Lung (tissue), 12 donors: ENCODE data around the gene MUC3A. TPM values are rescaled to one million over a fixed set of nuclear protein-coding genes. Genes with fewer than 3 reads are reported as not detected.

Source experiments
- ATAC-seq: fragments of 200-7000 bp; cut with Tn5 transposase; one replicate; pipeline ENCODE4 v1.9.1; 2020; ENCODE audit warnings: moderate number of reproducible peaks; ENCODE audit not compliant: insufficient read depth, low FRiP score
- DNase-seq, 3 donors: peaks; one replicate each; pipeline ENCODE4 v3.0.0-alpha.2; 2013 to 2017
- H3K27ac ChIP-seq, 2 donors: one replicate each; pipeline ENCODE4 v1.5.1; 2013; ENCODE audit warnings: mild to moderate bottlenecking in 2 of 2, moderate library complexity in 2 of 2, control low read depth in 1 of 2, inconsistent platforms in 1 of 2, low read depth in 1 of 2, low read length in 1 of 2
- H3K27me3 ChIP-seq, 3 donors: one replicate each; pipeline ENCODE4 v1.5.1; 2013; ENCODE audit warnings: low read length in 2 of 3; ENCODE audit not compliant: control insufficient read depth in 3 of 3, insufficient read depth in 3 of 3
- H3K36me3 ChIP-seq, 4 donors: one replicate each; pipeline ENCODE4 v1.5.1; 2013; ENCODE audit warnings: low read length in 4 of 4, mild to moderate bottlenecking in 1 of 4, moderate library complexity in 1 of 4; ENCODE audit not compliant: control insufficient read depth in 4 of 4, insufficient read depth in 4 of 4
- H3K4me1 ChIP-seq, 5 donors: one replicate each; pipeline ENCODE4 v1.5.1; 2013; ENCODE audit warnings: low read length in 5 of 5, mild to moderate bottlenecking in 2 of 5, moderate library complexity in 1 of 5; ENCODE audit not compliant: control insufficient read depth in 5 of 5, insufficient read depth in 5 of 5
- H3K4me3 ChIP-seq: one replicate; pipeline ENCODE4 v1.5.1; 2013; ENCODE audit warnings: mild to moderate bottlenecking, control low read depth, moderate library complexity
- H3K9ac ChIP-seq, 2 donors: one replicate each; pipeline ENCODE4 v1.5.1; 2013; ENCODE audit warnings: low read length in 2 of 2, control low read depth in 1 of 2; ENCODE audit not compliant: insufficient read depth in 1 of 2
- H3K9me3 ChIP-seq, 4 donors: one replicate each; pipeline ENCODE4 v1.5.1; 2013; ENCODE audit warnings: low read length in 3 of 4, mild to moderate bottlenecking in 1 of 4, moderate library complexity in 1 of 4; ENCODE audit not compliant: control insufficient read depth in 4 of 4, insufficient read depth in 3 of 4
- WGBS, 2 donors: extraction: QIAGEN DNeasy Blood & Tissue Kit; methylation state at CpG; one replicate each; pipeline ENCODE4 v1.1.7; 2013; 5-methylcytosine and 5-hydroxymethylcytosine counted together
- polyA plus RNA-seq, 2 donors: library from polyadenylated mRNA; stranded (reverse); fragments of 200-250 nt; gene quantifications; one replicate each; pipeline ENCODE4 v1.2.1, GENCODE V29; 2013
- total RNA-seq, 2 donors: library from RNA; depleted of rRNA in 1 of 2; stranded (reverse); fragments of >200 nt in 1 of 2; gene quantifications; one replicate each; pipeline ENCODE4 v1.2.1, GENCODE V29; 2014 to 2021
- TF ChIP-seq, protein P1 (sequence below): IDR thresholded peaks from 2 replicates; pipeline ENCODE4 v1.5.1; 2012; ENCODE audit warnings: mild to moderate bottlenecking; ENCODE audit errors: control extremely low read depth, extremely low read depth
- donor health status: control.
- donor health status: control.
- donor health status: Bipolar disorder and iron deficiency.
- donor health status: healthy.
- donor health status: DM: yes; HTN: yes; CAD: no.

The MUC3A gene
- total and polyA plus RNA-seq, 4 donors: 0.53 to 5.5 (median 1.5) TPM

DNA sequence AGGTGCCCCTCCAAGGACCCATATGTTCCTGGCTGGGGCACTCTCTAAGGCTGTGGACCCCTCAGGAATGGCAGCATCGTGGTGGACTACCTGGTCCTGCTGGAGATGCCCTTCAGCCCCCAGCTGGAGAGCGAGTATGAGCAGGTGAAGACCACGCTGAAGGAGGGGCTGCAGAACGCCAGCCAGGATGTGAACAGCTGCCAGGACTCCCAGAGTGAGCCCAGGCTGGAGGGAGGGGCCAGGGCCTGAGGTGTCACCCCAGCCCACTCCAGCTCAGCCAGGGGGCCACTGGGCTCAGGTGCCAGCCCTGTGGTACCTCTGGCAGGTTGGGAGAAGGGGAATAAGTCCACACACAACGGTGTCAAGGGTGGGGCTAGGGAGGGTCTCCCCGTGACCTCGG is 15.3 kb downstream of the MUC3A start:
- Histone ChIP-seq H3K4me3 (no peak overlapping the region), H3K9ac (no peak overlapping the region), H3K27me3 (peaks cover 4 to 66% (median 31%) of the 10 kb centered on the region in 3 donors), H3K9me3 (peaks cover 0 to 10% (median 0%) of the 10 kb centered on the region in 4 donors), H3K4me1 (peaks cover 0 to 15% (median 5%) of the 10 kb centered on the region in 5 donors), H3K27ac (no peak overlapping the region), H3K36me3 (no peaks in the 10 kb centered on the region)
- no peak for DNase-seq
- 45 to 52% methylated on average over 7 of the region's 7 CpGs for WGBS, 2 donors
- TF ChIP-seq, protein P1, sequence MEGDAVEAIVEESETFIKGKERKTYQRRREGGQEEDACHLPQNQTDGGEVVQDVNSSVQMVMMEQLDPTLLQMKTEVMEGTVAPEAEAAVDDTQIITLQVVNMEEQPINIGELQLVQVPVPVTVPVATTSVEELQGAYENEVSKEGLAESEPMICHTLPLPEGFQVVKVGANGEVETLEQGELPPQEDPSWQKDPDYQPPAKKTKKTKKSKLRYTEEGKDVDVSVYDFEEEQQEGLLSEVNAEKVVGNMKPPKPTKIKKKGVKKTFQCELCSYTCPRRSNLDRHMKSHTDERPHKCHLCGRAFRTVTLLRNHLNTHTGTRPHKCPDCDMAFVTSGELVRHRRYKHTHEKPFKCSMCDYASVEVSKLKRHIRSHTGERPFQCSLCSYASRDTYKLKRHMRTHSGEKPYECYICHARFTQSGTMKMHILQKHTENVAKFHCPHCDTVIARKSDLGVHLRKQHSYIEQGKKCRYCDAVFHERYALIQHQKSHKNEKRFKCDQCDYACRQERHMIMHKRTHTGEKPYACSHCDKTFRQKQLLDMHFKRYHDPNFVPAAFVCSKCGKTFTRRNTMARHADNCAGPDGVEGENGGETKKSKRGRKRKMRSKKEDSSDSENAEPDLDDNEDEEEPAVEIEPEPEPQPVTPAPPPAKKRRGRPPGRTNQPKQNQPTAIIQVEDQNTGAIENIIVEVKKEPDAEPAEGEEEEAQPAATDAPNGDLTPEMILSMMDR: no peak
- ATAC-seq: no peak

- 19% methylated on average over 25 of the region's 25 CpGs for WGBS, 2 donors
- H3K4me3 ChIP-seq: no peak overlapping the region
- H3K4me1 ChIP-seq: peaks cover 0 to 15% (median 5%) of the 10 kb centered on the region in 5 donors
- no peak overlapping the region for H3K27ac ChIP-seq
- TF ChIP-seq, protein P1: no peak
- no peak for DNase-seq
- no peak for ATAC-seq
- no peaks in the 10 kb centered on the region for H3K36me3 ChIP-seq
- peaks cover 0 to 10% (median 0%) of the 10 kb centered on the region in 4 donors for H3K9me3 ChIP-seq
- peaks cover 6 to 62% (median 31%) of the 10 kb centered on the region in 3 donors for H3K27me3 ChIP-seq
- no peak overlapping the region for H3K9ac ChIP-seq
Measured at GRCh38 chr7:100965045-100965722, 15.8 kb downstream of the MUC3A start.

DNA sequence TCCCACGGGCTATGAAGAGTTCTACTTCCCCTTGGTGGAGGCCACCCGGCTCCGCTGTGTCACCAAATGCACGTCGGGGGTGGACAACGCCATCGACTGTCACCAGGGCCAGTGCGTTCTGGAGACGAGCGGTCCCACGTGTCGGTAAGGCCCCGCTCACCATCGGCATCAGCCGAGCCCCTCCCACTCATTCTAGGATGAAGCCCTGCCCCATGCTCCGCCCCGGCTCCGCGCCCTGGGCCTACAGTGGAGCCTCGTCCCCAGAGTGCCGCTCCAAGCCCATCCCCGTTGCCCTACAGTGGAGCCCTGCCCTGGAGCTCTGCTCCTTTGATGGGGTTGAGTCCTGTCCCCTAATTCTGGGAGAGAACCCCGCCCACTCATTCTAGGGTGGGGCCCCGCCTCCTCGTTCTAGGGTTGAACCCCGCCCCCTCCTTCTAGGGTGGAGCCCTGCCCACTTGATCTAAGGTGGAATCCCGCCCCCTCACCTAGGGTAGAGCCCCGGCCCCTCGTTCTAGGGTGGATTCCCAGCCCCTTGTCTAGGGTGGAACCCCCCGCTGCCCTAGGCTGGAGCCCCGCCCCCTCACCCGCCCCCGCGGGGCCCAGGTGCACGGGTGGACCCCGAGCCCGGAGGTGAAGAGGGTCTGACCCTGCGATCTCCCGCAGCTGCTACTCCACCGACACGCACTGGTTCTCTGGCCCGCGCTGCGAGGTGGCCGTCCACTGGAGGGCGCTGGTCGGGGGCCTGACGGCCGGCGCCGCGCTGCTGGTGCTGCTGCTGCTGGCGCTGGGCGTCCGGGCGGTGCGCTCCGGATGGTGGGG is 16.6 kb downstream of the MUC3A start:
- ATAC-seq: peak; percentile 80
- peaks cover 0 to 15% (median 5%) of the 10 kb centered on the region in 5 donors for H3K4me1 ChIP-seq
- H3K9ac ChIP-seq: no peak overlapping the region
- H3K36me3 ChIP-seq: no peaks in the 10 kb centered on the region
- H3K27ac ChIP-seq: no peak overlapping the region
- TF ChIP-seq, protein P1: peak; percentile 50
- DNase-seq: peak; percentile 36 to 77 (median 64)
- no peak overlapping the region for H3K4me3 ChIP-seq
- peaks cover 6 to 59% (median 31%) of the 10 kb centered on the region in 3 donors for H3K27me3 ChIP-seq
- WGBS, 2 donors: 2 to 3% methylated on average over 58 of the region's 58 CpGs
- peaks cover 0 to 6% (median 0%) of the 10 kb centered on the region in 4 donors for H3K9me3 ChIP-seq
